ENCODE data around the gene CYGB.

CYGB gene

DNA sequence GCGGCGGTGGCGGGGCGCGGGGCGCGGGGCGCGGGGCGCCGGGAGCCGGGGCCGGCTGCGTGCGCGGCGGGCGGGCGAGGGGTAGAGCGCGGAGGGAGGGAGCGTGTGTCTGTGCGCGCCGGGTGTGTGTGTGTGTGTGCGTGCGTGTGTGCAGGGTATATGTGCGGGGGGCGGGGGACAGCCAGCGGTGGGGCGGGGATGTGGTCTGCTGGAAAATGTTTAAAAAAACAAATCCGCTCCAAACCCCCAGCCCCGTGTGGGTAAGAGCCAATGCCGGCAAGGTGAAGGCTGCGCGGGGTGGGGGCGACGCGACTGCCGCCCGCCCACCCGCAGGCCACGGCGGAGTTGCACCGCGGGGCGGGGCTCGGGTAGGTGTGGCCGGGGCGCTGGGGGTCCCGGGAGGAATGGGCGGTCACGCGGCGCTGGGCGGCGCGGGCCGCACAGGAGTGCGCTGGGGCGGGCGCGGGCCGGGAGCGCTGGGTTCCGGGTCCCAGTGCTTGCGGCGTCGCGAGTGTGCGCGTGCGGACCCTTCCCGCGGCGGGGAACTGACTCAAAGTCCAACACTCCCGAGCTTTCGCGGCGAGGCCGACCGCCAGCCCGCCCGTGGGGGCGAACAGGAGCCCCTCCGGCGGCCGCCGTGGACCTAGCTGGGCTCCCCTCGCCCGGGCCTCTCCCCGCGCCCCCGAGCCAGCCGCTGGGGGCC, at the start of gene CYGB:
CYGB (minus strand) TSS at position 132 of the 703 bp plus-strand sequence. CDS start 167 bp downstream, outside the sequence.
- no peak for DNase-seq (ENCODE audit: low spot score)
- TF ChIP-seq, protein P1, sequence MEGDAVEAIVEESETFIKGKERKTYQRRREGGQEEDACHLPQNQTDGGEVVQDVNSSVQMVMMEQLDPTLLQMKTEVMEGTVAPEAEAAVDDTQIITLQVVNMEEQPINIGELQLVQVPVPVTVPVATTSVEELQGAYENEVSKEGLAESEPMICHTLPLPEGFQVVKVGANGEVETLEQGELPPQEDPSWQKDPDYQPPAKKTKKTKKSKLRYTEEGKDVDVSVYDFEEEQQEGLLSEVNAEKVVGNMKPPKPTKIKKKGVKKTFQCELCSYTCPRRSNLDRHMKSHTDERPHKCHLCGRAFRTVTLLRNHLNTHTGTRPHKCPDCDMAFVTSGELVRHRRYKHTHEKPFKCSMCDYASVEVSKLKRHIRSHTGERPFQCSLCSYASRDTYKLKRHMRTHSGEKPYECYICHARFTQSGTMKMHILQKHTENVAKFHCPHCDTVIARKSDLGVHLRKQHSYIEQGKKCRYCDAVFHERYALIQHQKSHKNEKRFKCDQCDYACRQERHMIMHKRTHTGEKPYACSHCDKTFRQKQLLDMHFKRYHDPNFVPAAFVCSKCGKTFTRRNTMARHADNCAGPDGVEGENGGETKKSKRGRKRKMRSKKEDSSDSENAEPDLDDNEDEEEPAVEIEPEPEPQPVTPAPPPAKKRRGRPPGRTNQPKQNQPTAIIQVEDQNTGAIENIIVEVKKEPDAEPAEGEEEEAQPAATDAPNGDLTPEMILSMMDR (IDR thresholded peaks at IDR 0.05; ENCODE audit: extremely low read depth, missing control alignments): no peak

DNA sequence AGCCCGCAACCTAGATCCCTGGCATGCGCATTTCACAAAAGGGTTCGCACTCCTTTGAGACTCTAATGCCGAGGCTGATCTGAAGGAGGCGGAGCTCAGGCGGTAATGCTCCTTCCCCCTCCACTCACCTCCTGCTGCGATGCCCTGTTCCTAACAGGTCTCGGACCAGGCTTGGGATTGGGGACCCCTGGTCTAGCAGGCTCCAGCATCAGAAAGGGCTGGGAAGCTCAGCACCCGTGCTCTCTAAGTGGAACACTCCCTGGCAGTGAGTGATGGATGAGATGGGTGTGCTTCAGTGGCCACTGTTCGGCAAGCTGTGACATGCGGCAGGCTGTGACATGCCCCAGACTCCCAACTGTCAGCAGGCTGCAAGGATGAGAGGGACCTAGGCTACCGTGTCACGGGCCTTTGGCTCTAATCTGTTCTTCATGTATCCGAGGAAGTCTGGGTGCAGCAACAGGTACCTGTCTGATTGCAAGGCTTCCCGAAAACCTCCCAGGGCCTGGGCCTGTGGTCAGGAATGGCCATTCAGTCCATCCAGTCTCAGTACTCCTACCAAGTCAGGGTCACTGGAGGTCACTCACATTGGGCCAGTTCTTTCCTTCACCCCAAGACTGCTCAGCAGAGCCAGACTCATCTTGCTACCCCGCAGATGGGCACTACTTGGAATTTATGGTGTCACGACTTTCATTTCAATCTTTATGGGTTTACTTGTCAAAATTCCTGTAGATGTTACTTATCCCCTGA, 49.4 kb upstream of the CYGB start:
- TF ChIP-seq, protein P1 (IDR thresholded peaks at IDR 0.05; ENCODE audit: extremely low read depth, missing control alignments): no peak
- no peak for DNase-seq (ENCODE audit: low spot score)

DNA sequence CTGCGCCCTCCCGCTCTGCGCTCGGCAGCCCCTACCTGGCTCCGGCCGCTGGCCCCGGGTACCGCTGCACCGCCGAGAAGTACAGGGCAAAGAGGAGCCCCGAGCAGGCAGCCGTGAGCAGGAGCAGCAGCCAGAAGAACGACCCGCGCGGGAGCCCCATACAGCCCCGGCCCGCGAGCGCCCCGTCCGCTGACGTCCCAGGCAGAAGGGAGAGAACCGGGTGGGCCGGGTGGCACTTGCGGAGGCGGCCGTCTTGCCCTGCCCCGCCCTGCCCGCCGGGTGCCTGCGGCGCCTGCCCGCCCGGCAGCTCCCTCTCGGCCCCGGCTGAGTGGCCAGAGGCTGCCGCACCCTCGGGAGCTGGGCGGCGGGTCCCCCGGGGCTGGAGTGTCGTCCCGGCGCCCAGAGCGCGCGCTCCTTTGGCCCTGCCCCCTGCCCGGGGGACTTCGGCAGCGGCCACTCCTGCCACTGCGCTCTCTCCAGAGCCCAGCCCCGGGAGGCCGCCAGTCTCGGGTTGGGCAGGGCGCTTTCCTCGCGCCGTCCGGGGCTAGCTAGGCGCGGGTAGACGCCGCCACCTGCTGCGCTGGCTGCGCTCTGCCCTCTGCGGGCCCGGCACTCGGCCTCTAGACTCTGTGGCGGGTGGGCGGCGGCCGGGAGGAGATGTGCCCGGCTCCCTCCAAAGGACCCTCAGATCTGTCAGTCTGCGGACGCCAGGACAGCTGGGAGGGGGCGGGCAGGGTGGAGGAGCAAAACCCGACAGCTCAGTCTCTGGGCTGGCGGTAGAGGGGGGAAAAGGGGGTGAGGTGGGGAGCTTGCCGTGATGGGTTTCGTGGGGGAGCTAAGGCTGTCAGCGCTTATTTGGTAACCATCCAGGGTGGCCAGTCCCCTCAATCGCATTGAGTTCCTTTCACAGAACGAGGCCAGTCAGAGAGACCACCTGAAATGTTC, 48.4 kb upstream of the CYGB start, which contains the start of gene ST6GALNAC2:
ST6GALNAC2 (minus strand) TSS at position 212 of the 945 bp plus-strand sequence; CDS start at position 160, 52 bp downstream.
- TF ChIP-seq, protein P1 (IDR thresholded peaks at IDR 0.05; ENCODE audit: extremely low read depth, missing control alignments): peak; percentile 4
- DNase-seq (ENCODE audit: low spot score): peak; percentile 63

DNA sequence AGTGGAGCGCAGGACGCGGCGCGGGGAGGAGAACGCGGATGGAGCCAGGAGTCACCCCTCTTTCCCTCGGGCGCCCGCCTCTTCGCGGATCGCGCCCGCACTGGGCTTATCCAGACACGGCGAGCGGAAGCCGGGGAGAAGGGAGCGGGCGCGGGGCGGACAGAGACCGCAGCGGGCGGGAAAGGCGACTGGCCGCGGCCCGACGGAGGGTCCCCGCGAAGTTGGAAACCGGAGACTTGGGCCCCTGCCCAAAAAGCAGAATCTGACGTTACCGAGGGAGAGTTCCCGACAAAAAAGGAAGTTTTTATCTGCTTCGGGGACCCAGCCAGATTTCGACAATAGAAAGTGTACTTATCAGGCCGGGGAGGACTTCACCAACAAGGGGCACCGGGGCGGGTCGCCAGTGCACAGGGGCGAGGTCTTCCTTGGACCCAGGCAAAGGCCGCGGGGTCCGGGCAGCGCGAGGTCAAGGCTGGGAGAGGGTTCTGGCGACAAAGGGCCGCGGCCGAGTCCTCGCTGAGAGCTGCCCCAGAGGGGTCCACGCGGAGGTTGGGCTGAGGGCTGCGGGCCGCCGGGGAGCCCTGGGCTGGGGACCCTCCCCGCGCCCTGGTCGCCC, 47.6 kb upstream of the CYGB start:
- TF ChIP-seq, protein P1 (IDR thresholded peaks at IDR 0.05; ENCODE audit: extremely low read depth, missing control alignments): no peak
- no peak for DNase-seq (ENCODE audit: low spot score)

DNA sequence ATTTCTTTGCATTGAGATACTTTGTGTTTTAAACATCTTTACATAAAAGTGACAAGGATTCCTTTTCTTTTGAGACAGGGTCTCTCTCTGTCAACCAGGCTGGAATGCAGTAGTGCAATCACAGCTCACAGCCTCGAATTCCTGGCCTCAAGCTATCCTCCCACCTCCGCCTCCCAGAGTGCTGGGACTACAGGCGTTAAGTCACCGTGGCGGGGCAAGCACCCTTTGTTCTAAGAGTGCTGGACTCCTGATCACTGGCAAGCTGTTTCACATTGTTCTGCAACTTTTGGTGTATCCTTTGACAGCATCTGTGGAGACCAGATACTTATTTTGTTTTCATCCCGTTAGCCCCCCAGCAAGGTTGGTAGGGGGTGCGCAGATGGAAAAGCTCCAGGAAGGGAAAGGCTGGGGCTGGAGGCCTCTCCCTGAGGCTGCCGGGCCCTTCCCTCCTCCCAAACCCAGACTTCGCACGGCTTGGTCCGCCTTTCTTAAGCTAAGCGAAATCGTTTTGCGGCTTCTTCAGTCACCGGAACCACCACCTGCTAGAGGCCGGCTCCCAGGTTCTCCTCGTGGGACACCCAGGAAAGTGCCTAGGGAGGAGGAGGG, 47.0 kb upstream of the CYGB start:
- peak; percentile 45 for DNase-seq (ENCODE audit: low spot score)
- TF ChIP-seq, protein P1 (IDR thresholded peaks at IDR 0.05; ENCODE audit: extremely low read depth, missing control alignments): no peak

DNA sequence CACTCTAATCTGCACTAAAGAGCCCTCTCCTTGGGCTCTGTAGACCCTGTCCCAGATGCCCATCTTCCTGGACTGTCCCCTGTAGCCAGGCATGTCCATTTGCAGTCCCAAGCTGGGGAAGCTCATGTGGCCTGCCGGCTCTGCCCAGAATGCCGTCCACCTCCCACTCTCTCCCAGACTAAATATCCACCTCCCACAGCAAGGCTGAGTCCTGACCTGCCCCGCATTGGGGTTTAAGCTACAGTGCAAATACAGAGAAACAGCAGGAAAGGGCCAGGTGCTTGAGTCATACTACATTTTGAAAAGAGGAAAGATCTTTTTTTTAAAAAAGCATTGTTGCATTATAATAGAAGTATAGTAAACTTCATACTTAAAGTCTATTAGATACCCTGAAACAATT, 45.2 kb upstream of the CYGB start:
- no peak for DNase-seq (ENCODE audit: low spot score)
- TF ChIP-seq, protein P1 (IDR thresholded peaks at IDR 0.05; ENCODE audit: extremely low read depth, missing control alignments): no peak
